ENCODE results near the gene TRPC3.
"Not testable (repeated sequence)": the region's sequence is repeated elsewhere in the genome, so short reads cannot be mapped to it uniquely, and the experiment has no call there.

TRPC3 gene

DNA sequence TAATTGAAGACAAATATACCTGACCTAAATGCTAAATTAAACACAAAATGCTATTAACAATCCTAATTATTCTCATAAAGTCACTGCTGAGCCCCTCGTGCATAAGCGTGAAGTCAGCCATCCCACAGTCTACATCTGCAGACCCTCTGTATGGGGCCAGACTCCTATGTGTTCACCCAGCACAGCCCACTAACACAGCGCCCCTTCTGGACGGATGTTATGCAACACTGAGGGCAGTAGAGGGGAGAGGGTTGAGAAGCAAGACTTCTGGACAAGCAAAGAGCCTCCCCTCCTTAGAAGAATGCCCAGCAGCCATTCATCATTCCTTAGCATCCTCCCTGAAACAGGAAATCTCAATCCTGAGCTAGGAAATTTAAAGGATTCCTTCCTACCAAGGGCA lies 7.9 kb downstream of the TRPC3 start:
- no peak for DNase-seq

DNA sequence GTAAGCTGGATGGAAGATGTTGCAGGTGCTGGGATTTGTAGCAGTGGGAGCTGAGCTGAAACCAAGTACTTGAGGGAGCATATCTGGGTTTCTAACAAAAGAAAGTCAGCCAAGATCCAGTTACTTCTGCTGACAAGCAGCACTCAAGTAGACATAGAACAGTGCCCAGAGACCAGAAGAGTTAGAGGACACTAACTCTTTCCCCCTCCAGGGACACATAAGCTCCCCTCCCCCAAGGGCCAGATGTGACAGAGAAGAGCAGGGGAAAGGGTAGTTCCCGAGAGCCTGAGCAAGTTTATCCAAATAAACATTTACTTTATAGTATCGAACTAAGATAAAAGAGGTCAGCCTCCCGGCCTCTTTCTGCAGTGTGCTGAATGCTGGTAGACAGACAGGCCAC lies 12.2 kb downstream of the TRPC3 start:
- no peak for DNase-seq

DNA sequence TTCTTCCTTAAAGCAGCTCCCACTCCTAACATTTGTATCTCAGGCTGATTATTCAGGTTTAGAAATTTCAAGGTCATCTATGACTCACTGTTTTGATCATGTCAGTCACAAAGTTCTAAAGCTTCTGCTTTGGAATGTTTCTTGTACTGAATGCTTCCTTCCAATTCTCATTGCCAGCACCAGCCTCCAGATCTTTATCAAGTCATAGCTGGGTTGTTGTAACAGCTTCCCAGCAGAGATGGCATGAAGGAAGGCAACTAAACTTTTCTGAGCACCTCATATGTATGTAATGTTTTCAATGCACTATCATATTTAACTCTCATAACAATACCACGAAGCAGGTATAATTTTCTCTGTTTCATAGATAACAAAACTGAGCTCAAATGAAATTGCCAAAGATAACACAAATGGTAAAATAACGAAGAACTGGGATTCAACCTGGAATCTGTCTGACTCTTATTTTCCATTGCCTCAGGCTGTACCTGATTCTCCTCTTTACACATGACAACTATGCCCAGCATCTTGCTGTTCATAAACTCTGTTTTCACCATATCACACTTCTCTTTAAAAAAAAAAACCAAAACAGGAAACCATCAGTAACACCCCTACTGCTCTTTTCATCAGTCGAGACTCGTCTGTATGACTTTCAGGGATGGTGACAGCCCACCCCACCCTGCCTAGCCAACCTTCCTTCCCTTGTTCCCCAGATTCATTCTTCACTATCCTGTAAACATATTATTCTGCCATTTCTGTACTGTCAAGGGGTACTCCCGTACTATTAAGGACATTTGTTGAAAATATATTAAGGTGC lies 13.4 kb downstream of the TRPC3 start:
- DNase-seq: no peak

DNA sequence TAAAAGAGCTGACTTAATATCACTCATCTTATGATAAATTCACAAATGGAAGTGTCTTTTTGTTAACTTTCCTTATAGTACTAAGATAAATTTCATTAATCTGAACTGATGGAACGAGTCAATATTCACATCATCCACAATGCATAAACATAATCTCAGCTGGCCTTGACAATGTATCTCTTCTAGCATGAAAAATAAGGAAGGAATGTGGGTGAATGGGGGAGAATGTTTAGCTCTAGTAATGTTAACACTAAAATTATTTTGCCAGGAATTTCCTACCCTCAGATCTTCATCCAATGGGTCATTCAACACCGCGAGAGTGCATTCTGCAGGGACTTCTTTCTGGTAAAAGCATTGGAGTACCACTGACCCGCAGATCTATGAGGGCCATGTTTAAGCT lies 15.8 kb downstream of the TRPC3 start:
- no peak for DNase-seq

DNA sequence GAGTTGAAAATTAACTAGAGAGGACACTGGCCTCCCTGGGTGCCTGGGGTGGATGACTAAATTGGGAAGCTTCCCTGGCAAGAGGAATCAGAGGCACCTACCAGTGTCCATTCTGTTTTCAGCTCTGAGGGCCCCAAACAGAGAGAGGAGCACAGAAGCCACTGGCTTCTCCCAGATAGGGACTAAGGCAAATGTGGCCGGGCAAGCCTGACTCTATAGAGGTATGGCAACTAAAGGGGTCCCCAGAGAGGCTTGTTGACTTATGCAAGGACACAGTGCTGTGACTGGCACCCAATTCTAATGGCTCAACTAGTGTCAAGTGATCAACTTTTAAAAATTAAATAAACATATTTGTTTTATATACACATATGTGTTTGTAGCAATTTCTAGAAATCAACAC lies 17.2 kb downstream of the TRPC3 start:
- no peak for DNase-seq

DNA sequence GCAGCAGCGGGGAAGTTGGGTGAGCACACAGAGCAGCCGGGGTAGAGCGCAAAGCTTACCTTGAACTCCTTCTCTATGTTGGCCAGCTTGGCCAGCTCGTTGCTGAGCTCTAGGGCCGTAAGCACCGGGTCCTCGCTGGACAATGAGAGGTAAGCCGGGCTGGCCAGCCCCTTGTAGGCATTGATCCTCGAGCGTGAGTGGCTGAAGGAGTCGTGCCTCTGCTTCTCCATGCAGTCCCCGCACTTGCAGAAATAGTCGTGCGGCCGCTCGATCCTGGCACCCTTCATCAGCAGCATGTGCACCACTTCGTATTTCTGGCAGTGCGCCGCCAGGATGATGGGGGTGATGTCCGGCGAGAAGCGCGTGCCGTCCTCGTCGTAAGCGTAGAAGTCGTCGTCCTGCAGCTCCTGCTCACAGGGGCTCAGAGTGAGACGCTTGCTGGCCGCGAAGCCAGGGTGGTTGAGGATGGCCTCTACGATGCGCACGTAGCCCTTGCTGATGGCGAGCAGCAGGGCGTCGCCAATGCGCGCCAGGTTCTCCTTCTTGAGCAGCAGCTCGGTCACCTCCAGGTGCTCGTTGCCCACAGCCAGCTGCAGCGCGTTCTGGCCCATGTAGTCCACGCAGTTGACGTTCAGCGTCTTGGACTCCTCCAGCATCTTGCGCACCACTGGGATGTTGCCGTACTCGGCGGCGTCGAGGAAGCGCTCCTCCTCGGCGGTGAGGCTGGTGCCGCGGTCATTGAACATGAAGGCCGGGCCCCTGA lies 19.5 kb downstream of the TRPC3 start:
- no peak for DNase-seq

DNA sequence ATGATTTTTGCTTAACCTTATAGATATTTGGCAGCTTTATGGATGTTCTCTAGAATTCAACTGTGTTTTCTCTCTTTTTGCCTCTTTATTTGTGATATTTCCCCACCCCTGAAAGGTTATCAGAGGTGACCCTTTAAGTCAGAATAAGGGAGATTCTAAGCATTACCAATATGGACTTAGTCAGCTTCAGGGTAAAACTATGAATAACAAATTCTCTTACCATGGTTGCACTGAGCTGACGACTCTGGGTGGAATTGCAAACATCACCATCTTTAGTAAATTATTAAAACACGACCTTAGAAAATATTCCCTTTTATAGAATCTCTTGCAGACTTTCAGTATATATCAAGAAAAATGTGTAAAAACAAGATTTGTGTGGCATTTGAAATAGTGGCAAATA lies 21.6 kb downstream of the TRPC3 start:
- DNase-seq: no peak

DNA sequence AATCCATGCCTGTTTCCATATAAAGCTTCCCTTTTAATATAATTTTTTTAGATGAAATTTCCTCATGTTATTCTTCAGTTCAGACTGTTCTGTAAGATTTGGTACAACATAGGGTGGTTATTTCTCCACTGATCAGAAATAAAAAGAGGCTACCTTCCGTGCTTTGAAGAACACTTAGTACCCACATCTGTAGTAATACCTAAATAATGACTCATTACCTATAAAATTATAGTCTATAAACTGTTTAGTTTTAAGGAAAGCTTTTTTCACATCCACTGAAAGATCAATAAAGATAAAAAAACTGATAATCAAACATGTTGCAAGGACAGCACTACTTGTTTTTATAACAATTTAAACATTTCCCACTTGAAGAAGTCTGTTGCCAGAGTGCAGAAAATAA lies 23.9 kb downstream of the TRPC3 start:
- no peak for DNase-seq

DNA sequence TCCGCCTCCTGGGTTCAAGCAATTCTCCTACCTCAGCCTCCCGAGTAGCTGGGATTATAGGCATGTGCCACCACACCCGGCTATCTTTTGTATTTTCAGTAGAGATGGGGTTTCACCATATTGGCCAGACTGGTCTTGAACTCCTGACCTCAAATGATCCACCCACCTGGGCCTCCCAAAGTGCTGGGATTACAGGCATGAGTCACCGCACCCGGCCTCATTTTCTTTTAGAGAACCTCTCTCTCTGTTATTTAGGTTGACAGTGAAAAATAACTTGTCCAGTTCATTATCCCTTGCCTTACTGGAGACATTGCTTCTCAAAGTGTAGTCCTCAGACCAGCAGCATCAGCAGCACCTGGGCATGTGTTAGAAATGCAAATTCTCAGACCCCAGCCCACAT lies 25.4 kb downstream of the TRPC3 start:
- not testable (repeated sequence) for DNase-seq

DNA sequence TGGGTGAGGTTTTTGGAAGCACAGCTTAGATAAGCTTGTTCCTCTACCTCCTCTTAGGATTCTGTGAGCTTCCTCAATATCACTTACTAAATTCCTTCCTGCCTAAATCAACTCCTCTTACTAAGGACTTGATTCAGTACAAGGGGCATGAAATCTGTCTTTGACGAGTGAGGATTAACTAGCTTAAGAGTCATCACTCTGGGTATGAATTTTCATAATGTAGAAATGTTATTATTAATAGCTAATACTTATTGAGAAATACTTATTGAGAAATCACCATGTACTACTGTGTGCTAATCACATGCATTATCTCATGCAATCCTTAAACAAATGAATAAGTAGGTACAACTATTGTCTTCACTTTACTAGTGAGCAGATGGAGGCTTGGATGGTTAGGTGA lies 28.6 kb downstream of the TRPC3 start:
- no peak for DNase-seq

DNA sequence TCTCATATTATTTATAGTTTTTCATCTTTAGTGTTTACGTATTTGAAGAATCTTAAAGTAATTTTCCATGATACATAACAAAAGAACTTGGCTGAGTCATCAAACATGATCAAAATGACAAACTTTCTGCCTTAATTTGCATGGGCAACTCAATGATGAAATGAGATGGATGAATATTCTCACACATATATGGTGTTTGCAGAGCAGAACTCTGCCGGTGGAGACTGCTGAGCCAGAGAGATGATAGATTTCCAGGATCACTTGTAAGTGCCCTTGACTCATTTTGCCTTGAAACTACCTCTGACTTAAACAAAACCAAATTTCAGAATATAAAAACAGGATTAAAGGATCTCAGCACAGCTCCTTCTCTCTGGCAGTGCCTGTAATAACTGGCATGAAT lies 38.2 kb downstream of the TRPC3 start:
- no peak for DNase-seq

DNA sequence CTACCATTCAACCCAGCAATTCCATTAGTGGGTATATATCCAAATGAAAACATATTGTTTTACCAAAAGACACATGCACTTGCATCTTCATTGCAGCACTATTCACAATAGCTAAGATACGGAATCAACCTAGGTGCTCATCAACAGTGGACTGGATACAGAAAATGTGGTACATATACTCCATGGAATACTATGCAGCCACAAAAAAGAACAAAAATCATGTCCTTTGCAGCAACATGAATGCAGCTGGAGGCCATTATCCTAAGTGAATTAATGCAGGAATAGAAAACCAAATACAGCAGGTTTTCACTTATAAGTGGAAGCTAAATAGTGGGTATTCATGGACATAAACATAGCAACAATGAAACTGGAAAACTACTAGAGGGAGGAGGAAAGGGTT lies 43.5 kb downstream of the TRPC3 start:
- no peak for DNase-seq

DNA sequence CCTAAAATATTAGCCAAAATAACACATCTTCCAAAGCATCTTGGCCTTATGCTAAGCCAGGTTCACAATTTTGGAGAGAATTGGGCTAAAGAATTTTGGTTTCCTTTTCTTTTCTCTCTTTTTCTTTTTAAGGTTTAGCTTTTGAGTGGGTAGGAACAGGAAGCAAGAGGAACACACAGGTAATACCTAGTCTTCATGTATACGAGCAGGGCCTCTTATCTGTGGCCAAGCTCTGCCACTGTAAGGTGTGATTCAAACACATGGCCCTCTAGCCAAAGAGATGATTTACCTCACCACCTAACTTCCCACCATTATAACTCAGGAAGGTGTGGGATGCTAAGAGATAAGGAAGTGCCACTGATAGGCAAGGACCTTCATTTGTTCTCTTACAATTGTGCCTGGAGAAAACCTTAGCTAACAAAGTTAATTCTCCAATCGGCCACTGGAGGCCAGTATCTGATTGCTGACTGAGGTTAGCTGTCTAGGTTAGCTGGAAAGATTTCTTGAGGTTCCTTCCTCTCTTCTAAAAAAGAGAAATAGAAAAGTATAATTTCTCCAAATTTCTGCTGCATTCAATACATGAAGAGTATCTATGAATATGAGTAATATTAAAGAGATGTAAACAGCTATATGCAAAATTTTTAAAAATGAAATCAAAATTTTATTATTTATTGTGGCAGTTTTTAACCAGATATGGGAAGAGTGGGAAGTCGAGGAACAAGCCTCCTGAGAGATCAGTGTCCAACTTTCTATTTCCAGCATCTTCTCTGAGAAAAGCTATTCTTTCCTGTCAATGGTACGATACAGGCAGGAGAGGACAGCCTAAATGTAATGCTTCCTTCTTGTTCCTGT lies 51.5 kb downstream of the TRPC3 start:
- DNase-seq: peak; percentile 3

DNA sequence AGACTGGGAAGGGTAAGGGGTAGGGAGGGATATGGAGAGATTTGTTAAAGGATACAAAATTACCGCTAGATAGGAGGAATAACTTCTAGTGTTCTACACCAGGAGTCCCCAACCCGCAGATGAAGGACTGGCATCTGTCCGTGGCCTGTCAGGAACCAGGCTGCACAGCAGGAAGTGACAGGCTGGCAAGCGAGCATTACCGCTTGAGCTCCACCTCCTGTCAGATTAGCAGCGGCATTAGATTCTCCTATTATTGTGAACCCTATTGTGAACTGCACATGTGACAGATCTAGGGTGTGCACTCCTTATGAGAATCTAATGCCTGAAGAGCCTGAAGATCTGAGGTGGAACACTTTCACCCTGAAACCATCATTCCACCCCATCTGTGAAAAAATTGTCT lies 53.7 kb downstream of the TRPC3 start:
- no peak for DNase-seq

DNA sequence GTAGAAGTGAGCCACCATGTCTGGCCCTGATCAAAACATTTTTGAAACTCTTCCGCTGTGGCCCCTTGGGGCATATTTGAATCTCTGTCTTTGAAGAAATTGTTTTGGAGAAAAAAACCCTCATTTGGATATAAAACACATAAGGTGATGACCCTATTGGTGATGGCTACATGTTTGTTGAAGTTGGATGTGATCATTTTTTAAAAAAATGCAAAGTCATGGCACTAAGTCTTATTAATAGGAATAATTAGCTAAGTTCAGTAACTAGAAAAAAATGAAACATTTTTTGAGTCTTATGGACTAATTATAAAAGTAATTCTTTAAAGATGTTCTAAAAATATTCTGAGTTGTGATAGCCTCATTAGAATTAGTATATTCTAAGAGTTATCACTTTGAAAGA lies 63.7 kb downstream of the TRPC3 start:
- DNase-seq: no peak

DNA sequence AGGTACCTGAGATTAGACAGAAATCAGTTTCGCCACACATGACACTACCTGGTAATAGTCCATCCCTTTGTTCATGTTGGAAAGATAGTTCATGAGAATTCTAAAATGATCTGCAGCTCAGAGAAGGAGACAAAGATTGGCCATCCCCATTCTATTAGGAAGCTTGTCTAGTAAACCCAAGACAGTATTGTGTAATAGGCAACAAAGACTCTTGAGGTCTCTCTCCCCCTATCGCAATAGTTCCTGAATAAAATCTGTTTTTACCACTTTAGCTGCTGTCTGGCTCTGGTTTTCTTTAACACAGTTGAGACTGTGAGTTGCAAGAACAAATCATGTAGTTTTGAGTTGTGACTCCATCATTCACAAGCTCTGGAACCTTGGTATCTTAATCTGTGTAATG lies 66.7 kb downstream of the TRPC3 start:
- DNase-seq: no peak

DNA sequence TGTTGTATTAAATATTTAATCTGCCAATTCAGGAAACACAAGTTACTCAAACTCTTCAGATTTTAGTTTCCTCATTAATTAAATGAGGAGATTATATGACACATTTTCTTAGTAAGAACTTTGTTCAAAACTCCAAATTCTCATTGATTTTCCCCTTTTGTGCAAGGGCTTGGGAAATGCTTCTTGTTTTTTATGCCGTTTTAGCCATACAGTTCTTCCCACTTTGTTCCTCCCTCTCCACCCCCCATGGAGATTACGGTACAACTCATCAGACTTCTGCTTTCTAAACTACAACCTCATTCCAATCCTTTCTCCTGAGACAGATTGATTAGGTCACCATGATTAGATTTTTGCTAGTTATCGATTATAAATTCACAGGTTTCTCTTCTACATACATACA lies 70.7 kb downstream of the TRPC3 start:
- DNase-seq: no peak

DNA sequence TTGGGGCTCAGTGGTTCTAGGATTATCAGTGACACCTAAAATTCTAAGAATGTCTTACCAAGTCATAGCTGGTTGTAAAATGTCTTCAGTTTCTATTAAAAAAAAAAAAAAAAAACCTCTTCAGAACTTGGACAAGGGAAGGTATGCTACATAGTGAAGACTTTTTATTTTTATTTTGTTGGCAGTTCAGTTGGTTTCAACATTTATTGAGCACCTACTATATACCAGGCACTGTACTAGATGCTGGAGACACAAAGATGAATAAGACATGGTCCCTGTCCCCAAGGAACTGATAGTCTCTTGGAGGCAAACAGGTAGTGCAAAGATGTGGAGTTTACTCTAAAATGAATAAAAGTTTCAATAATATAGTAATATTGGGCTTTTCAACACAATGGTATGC lies 72.7 kb downstream of the TRPC3 start:
- DNase-seq: no peak

DNA sequence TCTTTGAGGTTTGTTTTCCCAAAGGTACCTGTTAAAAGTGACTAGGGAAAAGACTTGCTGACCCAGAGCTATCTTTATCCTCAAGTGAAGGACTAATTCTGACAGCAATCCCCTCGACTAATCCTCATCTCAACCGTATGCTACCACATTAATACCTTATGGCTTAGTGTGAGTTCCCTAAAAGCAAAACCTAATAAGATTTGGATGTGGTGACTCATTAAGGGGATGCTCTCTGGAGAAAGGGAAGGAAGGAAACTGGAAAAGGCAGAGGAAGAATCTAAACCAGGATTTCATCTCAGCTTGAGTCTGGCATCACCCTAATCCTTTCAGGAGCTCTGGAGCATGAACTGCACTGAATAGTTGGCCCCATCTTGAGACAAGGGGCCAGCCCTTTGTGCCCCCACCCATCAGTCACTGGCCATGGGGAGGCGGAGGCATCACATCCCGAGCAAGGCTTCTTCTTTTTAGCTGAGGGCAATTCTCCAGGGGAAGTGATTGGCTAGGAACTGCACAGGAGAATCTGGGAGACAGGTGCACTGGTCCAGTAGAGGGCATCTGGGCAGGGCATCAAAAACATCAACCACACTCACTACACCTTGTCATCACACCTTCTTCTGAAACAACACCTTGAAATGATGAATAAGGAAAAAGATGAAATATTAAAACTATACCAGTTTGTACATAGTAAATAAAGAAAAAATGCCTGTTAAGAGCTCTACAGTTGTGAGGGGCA lies 74.7 kb downstream of the TRPC3 start:
- no peak for DNase-seq

DNA sequence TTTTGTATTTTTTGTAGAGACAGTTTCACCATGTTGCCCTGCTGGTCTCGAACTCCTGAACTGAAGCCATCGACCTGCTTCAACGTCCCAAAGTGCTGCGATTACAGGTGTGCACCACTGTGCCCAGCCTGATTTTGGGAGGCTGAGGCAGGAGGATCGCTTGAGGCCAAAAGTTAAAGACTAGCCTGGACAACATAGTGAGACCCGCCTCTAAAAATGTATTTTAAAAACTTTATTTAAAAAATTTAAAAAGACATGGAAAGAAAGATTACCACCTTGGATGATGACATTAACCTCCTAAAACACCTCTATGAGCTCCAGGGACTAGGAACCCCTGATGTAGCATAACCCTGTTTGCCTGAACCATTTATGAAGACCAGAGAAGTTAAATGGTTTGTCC lies 75.8 kb downstream of the TRPC3 start:
- no peak for DNase-seq

DNA sequence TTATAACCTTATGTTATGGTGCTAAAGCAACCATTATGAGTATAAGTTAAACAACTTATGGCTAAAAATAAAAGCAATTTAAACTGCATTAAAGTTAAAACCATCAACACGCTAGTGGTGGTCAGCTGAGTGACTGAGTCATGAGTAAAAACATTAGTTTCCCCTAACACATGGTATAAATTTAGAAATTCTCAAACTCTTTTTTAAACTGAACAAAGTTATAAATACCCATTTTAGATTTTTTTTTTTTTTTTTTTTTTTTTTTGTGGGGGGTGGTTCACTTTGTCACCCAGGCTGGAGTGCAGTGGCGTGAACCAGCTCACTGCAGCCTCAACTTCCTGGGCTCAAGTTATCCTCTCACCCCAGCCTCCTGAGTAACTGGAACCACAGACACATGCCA lies 76.2 kb downstream of the TRPC3 start:
- DNase-seq: no peak

DNA sequence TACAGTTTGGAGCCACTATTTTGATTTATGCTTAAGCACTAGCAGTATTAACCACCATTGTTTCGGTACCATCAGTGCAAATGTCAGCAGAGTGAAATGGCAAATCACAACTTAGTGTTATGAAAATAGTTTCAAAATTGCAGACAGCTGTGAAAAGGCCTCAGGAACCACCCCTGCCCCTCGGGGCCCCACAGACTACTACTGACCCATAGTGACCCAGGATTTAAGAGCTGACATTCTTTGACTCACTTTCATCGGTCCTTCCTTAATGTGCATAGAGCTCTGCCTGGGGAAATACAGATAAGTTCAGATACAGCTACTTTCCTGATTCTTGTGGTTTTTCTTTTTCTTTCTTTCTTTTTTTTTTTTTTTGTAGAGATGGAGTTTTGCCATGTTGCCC lies 78.3 kb downstream of the TRPC3 start:
- no peak for DNase-seq

Data from NCI-H526 treated with DMSO at 0.1 percent for 48 hours (cell line).